Adipocyte (in vitro differentiated cells): ENCODE measurements around the gene SOD2.
"Not testable (repeated sequence)": the region's sequence is repeated elsewhere in the genome, so short reads cannot be mapped to it uniquely, and the experiment has no call there.

Experiments
- DNase-seq: peaks from one replicate; pipeline ENCODE4 v3.0.0-alpha.2; 2015; ENCODE audit warnings: low read depth
- H3K27me3 ChIP-seq: replicated peaks from 2 replicates; pipeline ENCODE4 v1.7.0; 2013; ENCODE audit warnings: mild to moderate bottlenecking, low read length, moderate library complexity; ENCODE audit not compliant: control insufficient read depth, insufficient read depth
- H3K36me3 ChIP-seq: 2 replicates; pipeline ENCODE4 v1.7.0; 2013; ENCODE audit warnings: low read length, mild to moderate bottlenecking, moderate library complexity; ENCODE audit not compliant: control insufficient read depth, insufficient read depth, severe bottlenecking
- H3K4me1 ChIP-seq: 2 replicates; pipeline ENCODE4 v1.7.0; 2013; ENCODE audit warnings: mild to moderate bottlenecking, low read length, moderate library complexity; ENCODE audit not compliant: control insufficient read depth, insufficient read depth
- H3K4me3 ChIP-seq: 2 replicates; pipeline ENCODE4 v1.7.0; 2013; ENCODE audit warnings: mild to moderate bottlenecking, low read length, moderate library complexity
- H3K9ac ChIP-seq: 2 replicates; pipeline ENCODE4 v1.7.0; 2013; ENCODE audit warnings: mild to moderate bottlenecking, low read length, moderate library complexity
- H3K9me3 ChIP-seq: 2 replicates; pipeline ENCODE4 v1.7.0; 2013; ENCODE audit warnings: mild to moderate bottlenecking, low read length, moderate library complexity; ENCODE audit not compliant: control insufficient read depth

The SOD2 gene

DNA sequence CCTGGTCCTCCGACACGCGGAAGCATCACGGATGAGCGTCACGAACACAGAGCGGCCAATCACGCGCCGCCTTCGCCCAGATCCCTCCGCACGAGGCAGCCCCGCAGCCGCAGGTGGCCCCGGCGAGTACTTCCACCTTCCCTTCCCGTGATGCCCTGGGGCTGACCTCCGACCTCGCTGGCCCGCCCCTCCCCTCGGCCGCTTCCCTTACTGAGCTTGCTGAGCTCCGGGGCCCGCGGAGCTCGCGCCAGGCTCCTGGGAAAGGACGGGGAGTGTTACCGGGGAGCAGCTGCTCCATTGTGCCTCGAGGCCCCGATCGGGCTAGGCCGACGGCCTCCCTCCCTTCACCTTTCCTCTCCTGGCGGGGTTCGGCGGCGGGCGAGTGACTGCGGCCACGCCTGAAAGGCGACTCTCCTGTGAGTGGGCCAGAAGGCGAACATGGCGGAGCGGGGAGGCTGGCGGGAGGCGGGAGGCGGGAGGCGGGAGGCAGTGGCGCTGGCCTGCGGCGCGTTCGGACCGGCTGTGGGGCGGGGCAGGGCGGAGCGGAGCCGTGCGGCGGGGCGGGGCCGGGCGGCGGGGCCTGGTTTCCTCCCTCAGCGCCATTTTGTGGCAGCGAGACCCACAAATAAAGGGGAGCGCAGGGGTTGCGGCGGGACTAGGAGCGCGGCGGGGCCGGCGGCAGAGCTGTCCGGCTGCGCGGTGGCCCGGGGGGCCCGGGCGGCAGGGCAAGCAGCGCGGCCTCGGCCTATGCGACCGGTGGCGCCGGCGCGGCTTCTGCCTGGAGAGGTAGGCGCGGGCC is 34.1 kb upstream of the SOD2 start, which contains the start of gene WTAP:
TSS of gene WTAP (plus strand) at position 589 of the 799 bp plus-strand sequence. CDS start 8,760 bp downstream, outside the sequence.
- H3K36me3 ChIP-seq, result peaks cover 4% of the 10 kb centered on the region
- H3K9ac ChIP-seq, result peak within 1 kb of the TSS; percentile 99
- no peaks in the 10 kb centered on the region for H3K27me3 ChIP-seq

DNA sequence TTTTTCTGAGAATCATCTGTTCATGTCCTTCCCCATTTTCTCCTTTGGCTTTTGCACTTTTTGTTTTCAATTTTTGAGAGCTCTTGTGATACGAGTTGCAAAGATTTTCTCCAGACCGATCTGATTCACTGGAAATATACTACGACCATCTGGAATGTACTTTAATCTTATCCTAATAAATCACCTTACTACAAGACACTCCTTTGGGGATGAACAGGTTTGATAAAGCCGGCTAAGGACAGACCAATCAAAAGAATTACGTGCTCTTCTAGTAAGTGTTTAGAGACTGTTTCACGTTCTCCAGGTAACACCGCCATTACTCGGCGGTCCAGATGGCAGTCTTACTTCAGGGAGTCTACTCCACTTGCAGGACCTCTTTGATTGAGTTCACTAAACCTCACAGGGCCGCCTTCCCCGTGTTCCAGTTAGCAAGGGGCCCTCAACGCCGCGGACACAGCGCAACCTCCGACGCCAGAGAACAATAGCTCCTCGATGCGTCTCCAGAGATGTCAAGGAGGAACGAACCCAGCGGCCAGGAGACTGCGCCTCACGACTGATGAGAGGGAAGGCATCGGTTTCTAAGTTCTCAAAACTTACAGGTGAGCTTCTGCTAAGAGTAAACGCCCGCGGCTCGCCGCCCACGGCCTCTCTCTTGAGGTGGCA is 33.3 kb upstream of the SOD2 start:
- H3K36me3 ChIP-seq, result peaks cover 3% of the 10 kb centered on the region
- peak overlapping the region; percentile 93 for H3K9ac ChIP-seq
- DNase-seq, result no peak
- peak overlapping the region; percentile 90 for H3K4me3 ChIP-seq
- peaks cover 29% of the 10 kb centered on the region for H3K4me1 ChIP-seq
- no peaks in the 10 kb centered on the region for H3K9me3 ChIP-seq
- H3K27me3 ChIP-seq, result no peaks in the 10 kb centered on the region

More for the DNA sequence above, 34.1 kb upstream of the SOD2 start, which contains the start of gene WTAP:
- DNase-seq, result peak; percentile 97
- Histone ChIP-seq H3K9me3 (no peaks in the 10 kb centered on the region), H3K4me1 (peaks cover 29% of the 10 kb centered on the region), H3K4me3 (peak within 1 kb of the TSS; percentile 98)

DNA sequence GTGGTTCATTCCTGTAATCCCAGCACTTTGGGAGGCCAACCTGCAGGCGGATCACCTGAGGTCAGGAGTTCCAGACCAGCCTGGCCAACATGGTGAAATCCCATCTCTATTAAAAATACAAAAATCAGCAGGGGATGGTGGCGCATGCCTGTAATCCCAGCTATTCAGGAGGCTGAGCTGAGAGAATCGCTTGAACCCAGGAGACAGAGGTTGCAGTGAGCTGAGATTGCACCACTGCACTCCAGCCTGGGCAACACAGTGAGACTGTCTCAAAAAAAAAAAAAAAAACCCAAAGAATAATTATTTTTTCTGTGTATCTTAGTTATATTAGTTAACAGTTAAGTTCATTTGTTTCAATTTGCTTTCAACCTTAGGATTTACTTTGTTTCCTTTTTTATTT is 32.2 kb upstream of the SOD2 start:
- H3K4me3 ChIP-seq, DNase-seq, H3K9ac ChIP-seq, H3K36me3 ChIP-seq, H3K9me3 ChIP-seq, H3K27me3 ChIP-seq: not testable (repeated sequence)
- H3K4me1 ChIP-seq, result peaks cover 25% of the 10 kb centered on the region

DNA sequence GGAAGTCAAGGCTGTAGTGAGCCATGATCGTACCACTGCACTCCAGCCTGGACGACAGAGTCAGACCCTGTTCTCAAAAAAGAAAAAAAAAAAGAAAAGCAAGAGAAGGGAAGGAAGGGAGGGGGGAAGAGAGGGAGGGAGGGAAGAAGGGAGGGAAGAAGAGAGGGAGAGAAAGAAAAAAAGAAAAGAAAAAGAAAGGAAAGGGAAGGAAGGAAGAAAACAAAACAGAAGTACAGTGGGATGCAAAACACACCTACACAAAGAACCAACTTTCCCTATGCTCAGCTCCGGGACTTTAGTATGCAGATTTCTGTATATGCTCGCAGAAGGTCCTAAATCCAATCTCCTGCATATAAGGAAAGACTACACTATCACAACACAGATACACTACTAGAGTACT is 31.7 kb upstream of the SOD2 start:
- Histone ChIP-seq H3K9ac (no peak overlapping the region), H3K4me1 (peaks cover 21% of the 10 kb centered on the region), H3K9me3 (no peaks in the 10 kb centered on the region), H3K36me3 (no peaks in the 10 kb centered on the region), H3K27me3 (no peaks in the 10 kb centered on the region), H3K4me3 (no peak overlapping the region)
- DNase-seq, result no peak

DNA sequence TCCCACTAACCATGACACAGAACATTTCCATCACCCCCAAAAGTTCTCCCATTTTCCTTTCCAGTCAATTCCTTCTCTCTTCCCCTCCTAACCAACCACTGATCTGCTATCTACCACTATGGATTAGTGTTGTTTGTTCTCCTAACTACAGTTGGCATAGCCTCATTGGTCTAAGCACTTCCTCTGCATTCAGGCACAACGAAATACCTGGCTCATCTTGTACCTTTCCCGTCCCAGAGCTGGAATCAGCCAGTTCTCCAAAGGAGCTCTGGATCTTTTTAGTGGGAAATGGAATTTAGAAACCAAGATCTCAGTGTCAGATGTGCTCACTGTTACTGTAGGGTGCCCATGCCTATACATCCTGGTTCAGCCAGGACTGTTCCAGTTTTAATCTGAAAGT is 30.2 kb upstream of the SOD2 start:
- no peak for DNase-seq
- H3K9ac ChIP-seq, result no peak overlapping the region
- H3K4me1 ChIP-seq, result peaks cover 11% of the 10 kb centered on the region
- no peak overlapping the region for H3K4me3 ChIP-seq
- H3K9me3 ChIP-seq, result no peaks in the 10 kb centered on the region
- H3K36me3 ChIP-seq, result no peaks in the 10 kb centered on the region
- H3K27me3 ChIP-seq, result no peaks in the 10 kb centered on the region

DNA sequence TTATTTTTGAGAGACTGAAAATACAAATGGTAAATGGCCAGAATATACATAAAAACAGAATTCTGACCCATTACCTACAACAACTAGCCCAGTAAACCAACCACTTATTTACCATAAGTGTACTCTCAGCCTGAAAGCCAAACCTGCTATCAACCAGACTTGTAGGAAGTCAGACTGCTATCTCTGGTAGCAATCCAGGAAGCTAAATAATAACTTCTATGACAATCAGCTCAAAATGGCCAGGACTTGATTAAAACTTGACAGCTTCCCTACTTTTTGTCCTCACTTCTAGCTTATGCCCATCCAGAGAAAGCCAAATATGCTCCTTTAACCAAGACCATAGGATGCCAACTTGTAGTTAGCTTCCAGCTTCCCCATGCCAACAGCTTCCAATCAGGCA is 29.6 kb upstream of the SOD2 start:
- DNase-seq, result no peak
- Histone ChIP-seq H3K27me3 (no peaks in the 10 kb centered on the region), H3K9ac (no peak overlapping the region), H3K4me1 (peaks cover 17% of the 10 kb centered on the region), H3K36me3 (no peaks in the 10 kb centered on the region), H3K4me3 (no peak overlapping the region), H3K9me3 (no peaks in the 10 kb centered on the region)

DNA sequence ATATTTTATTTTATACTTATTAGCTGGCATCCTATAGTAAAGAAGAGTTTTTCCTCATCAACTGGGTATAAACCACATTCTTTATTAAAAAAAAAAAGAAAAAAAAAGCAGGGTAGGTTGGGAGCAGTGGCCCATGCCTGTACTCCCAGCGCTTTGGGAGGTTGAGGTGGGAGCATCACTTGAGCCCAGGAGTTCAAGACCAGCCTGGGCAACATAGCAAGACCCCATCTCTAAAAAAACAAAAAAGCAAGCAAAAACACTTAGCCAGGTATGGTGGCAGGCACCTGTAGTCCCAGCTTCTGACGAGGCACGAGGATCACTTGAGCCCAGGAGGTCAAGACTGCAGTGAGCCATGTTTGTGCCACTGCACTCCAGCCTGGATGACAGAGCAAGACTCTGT is 28.9 kb upstream of the SOD2 start:
- not testable (repeated sequence) for DNase-seq, H3K36me3 ChIP-seq, H3K9ac ChIP-seq, H3K4me3 ChIP-seq, H3K9me3 ChIP-seq, H3K27me3 ChIP-seq
- peaks cover 23% of the 10 kb centered on the region for H3K4me1 ChIP-seq

DNA sequence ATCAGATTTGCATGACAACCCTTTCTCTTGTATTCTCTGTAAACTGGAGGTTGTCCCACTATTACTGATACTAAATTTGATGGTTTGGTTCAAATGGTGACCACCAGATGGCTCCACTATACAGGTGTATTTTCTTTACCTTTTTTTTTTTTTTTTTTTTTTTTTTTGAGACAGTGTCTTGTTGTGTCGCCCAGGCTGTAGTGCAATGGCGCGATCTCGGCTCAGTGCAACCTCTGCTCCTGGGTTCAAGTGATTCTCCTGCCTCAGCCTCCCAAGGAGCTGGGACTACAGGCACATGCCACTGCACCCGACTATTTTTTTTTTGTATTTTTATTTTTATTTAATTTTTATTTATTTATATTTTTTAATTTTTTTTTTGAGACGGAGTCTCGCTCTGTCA is 27.7 kb upstream of the SOD2 start:
- peak; percentile 58 for DNase-seq
- Histone ChIP-seq H3K36me3 (no peaks in the 10 kb centered on the region), H3K4me3 (no peak overlapping the region), H3K27me3 (no peaks in the 10 kb centered on the region), H3K4me1 (peaks cover 27% of the 10 kb centered on the region), H3K9ac (no peak overlapping the region), H3K9me3 (no peaks in the 10 kb centered on the region)

DNA sequence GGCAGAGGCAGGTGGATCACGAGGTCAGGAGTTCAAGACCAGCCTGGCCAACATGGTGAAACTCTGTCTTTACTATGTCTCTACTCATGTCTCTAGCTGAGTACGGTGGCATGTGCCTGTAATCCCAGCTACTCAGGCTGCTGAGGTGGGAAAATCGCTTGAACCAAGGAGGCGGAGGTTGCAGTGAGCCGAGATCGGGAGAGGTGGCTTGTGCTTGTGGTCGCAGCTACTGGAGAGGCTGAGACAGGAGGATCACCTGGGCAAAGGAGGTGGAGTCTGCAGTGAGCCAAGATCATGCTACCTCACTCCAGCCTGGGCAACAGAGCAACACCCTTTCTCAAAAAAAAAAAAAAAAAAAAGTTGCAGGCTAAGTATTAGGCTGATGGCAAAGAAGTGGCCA is 26.2 kb upstream of the SOD2 start:
- Histone ChIP-seq H3K9me3 (no peaks in the 10 kb centered on the region), H3K27me3 (no peaks in the 10 kb centered on the region), H3K9ac (no peak overlapping the region), H3K36me3 (no peaks in the 10 kb centered on the region), H3K4me1 (peaks cover 37% of the 10 kb centered on the region), H3K4me3 (no peak overlapping the region)
- DNase-seq, result no peak

DNA sequence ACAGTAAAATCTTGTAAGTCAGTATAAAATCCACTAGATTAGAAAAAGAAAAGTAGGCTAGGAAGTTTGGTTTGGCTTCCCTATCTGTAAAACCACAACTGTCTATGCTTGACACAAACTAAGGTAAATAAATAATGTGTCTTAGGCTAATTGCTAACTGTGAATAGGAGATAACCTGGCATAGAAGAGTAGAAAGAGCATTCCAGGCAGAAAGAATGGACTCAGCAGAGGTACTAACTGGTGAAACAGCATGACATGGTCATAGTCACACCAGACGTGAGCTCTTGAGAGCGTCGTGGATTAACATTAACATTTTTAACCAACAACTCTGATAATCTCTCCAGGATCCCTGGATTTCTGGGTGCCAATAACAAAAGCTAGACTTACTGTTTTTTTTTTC is 25.6 kb upstream of the SOD2 start:
- no peak for DNase-seq
- Histone ChIP-seq H3K4me1 (peaks cover 38% of the 10 kb centered on the region), H3K9me3 (no peaks in the 10 kb centered on the region), H3K4me3 (no peak overlapping the region), H3K27me3 (no peaks in the 10 kb centered on the region), H3K9ac (no peak overlapping the region), H3K36me3 (no peaks in the 10 kb centered on the region)

DNA sequence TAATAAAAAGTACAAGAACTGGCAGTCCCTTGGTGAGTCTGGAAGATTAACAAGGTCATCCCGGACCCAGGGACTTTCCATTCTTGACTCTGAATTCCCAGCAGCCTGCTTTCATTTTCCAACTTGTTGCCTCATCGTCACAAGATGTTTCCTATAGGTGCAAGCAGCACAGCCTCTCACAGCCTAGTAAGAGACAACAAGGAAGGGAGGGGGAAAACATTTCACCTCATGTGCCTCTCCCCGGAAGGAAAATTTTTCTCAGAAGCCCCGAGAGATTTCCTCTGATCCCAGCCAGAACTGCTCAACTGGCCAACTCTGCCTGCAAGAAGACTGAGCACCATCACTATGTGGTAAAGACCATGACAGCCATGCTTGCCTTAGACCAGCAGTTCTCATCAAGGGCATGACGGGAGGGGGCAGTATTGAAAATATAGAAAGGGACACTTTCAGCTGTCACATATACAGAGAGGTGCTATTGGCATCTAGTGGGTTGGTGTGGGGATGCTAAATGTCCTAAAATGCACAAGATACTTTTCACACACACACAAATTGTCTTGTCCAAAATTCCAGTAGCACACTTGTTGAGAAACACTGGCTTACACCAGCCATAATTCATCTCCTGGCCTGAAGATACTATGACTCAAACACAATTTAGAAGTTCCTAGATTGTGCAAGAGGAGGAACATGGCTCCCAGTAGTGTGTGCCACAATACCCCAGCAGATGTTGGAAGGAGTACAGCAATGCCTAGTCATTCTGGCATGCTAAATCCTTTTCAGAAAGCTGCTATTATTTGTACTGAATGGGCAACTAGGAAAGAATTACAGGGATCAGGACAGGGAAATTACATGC is 23.4 kb upstream of the SOD2 start:
- Histone ChIP-seq H3K9ac (peak overlapping the region; percentile 69), H3K4me1 (peaks cover 38% of the 10 kb centered on the region), H3K4me3 (peak overlapping the region; percentile 34), H3K9me3 (no peaks in the 10 kb centered on the region), H3K27me3 (no peaks in the 10 kb centered on the region), H3K36me3 (no peaks in the 10 kb centered on the region)
- peak; percentile 96 for DNase-seq
